Endothelial cell of umbilical vein (primary cell): Measurements from ENCODE around the gene ADAM19.

Experiments used
- CTCF ChIP-seq, 2 donors: IDR thresholded peaks; 1 replicate in 1 of 2; 2 replicates in 1 of 2; pipeline ENCODE4 v1.5.1; 2011; ENCODE audit warnings: low read length in 2 of 2, mild to moderate bottlenecking in 2 of 2, moderate library complexity in 2 of 2, control low read depth in 1 of 2, inconsistent platforms in 1 of 2, low read depth in 1 of 2; ENCODE audit not compliant: insufficient read depth in 1 of 2; ENCODE audit errors: extremely low read depth in 1 of 2
- EZH2 ChIP-seq: IDR thresholded peaks from 2 replicates; pipeline ENCODE4 v1.6.1; 2012; ENCODE audit warnings: borderline replicate concordance, low read depth, mild to moderate bottlenecking, moderate library complexity, low read length, inconsistent platforms; ENCODE audit not compliant: severe bottlenecking
- FOS ChIP-seq: IDR thresholded peaks from 2 replicates; pipeline ENCODE4 v1.6.1; 2011; ENCODE audit warnings: mild to moderate bottlenecking, low read length, moderate library complexity, borderline replicate concordance; ENCODE audit not compliant: insufficient read depth
- GATA2 ChIP-seq: IDR thresholded peaks from 2 replicates; pipeline ENCODE4 v1.7.0; 2011; ENCODE audit warnings: low read depth, mild to moderate bottlenecking, moderate library complexity, mixed read lengths, low read length; ENCODE audit not compliant: insufficient read length, insufficient read depth
- JUN ChIP-seq: IDR thresholded peaks from 2 replicates; pipeline ENCODE4 v1.6.1; 2011; ENCODE audit warnings: borderline replicate concordance, low read depth; ENCODE audit not compliant: insufficient read length, insufficient read depth
- MAX ChIP-seq: IDR thresholded peaks from 2 replicates; pipeline ENCODE4 v1.6.1; 2011; ENCODE audit not compliant: insufficient read depth, insufficient read length
- POLR2A ChIP-seq: IDR thresholded peaks from 2 replicates; pipeline ENCODE4 v1.6.1; 2012; ENCODE audit warnings: low read depth, mild to moderate bottlenecking, control low read depth, low read length
- POLR2AphosphoS5 ChIP-seq: IDR thresholded peaks from 2 replicates; pipeline ENCODE4 v1.6.1; 2012; ENCODE audit warnings: low read depth, mild to moderate bottlenecking, control low read depth, low read length, moderate library complexity; ENCODE audit not compliant: insufficient read depth

GRCh38 chr5:157450024-157450423 is 125.6 kb downstream of the ADAM19 start:
- TF ChIP-seq CTCF (IDR thresholded peaks at IDR 0.05; ENCODE audit: extremely low read depth in 1 of 2, insufficient read depth in 1 of 2, low read depth in 1 of 2, low read length in 2 of 2) (no peak), POLR2AphosphoS5 (no peak), POLR2A (no peak), MAX (no peak), EZH2 (no peak), GATA2 (no peak), JUN (no peak), FOS (no peak)
